Adrenal gland (tissue), 5 donors: ENCODE results near the gene AXIN1.

Source experiments
- CTCF ChIP-seq, 6 experiments: fragments of 450-650 bp in 4 of 6; fragments of 200-600 bp in 2 of 6; sonication (generic) in 1 of 6; IDR thresholded peaks; 1 replicate in 5 of 6; 2 replicates in 1 of 6; pipeline versions ENCODE4 v1.5.1 to v1.8.0; 2016 to 2021; ENCODE audit warnings: antibody characterized with exemption in 6 of 6, mild to moderate bottlenecking in 2 of 6, moderate library complexity in 1 of 6
- POLR2A ChIP-seq, 2 donors: fragments of 450-650 bp; IDR thresholded peaks; one replicate each; pipeline ENCODE4 v1.6.1; 2017; ENCODE audit warnings: antibody characterized with exemption in 2 of 2, mild to moderate bottlenecking in 2 of 2, moderate library complexity in 1 of 2
- donor health status: DM: no; HTN: no; CAD: no.

GRCh38 chr16:240559-240958 lies 112.0 kb downstream of the AXIN1 start:
- TF ChIP-seq CTCF (IDR thresholded peaks at IDR 0.05) (no peak), POLR2A (IDR thresholded peaks at IDR 0.05) (no peak)
